PC-3 (cell line): ENCODE measurements around the gene HBG2.

Experiments
- EZH2 ChIP-seq: fragments of 300-600 bp; sonication (generic); IDR thresholded peaks from one replicate; pipeline ENCODE4 v1.6.1; 2017; ENCODE audit warnings: antibody characterized with exemption, mild to moderate bottlenecking, low read length; ENCODE audit not compliant: unreplicated experiment
- EZH2phosphoT487 ChIP-seq: fragments of 300-600 bp; sonication (generic); IDR thresholded peaks from 2 replicates; pipeline ENCODE4 v1.6.1; 2018; ENCODE audit warnings: mild to moderate bottlenecking, antibody characterized with exemption, low read length, borderline replicate concordance
- TF ChIP-seq, protein P1 (sequence below): fragments of 300-600 bp; sonication (generic); conservative IDR thresholded peaks from 2 replicates; pipeline ENCODE4 v1.5.1; 2017; ENCODE audit warnings: antibody characterized with exemption, low read depth, mild to moderate bottlenecking, low read length

DNA sequence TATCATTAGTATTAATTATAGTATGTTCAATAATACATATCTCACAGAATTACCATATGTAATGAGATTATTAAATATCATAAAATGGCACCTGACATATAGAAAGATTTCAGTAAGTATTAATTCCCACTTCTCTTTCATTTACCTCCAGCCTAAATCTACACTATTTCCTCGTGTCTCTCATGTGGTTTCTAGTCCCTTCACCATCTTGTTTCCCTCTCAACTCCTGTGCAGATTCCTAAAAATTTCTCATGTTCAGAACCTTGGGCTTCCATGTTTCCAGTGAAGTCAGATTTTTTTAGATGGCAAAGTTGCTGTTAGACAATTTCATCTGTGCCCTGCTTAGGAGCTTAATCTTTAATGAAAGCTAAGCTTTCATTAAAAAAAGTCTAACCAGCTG lies 29.3 kb upstream of the HBG2 start:
- TF ChIP-seq, protein P1, sequence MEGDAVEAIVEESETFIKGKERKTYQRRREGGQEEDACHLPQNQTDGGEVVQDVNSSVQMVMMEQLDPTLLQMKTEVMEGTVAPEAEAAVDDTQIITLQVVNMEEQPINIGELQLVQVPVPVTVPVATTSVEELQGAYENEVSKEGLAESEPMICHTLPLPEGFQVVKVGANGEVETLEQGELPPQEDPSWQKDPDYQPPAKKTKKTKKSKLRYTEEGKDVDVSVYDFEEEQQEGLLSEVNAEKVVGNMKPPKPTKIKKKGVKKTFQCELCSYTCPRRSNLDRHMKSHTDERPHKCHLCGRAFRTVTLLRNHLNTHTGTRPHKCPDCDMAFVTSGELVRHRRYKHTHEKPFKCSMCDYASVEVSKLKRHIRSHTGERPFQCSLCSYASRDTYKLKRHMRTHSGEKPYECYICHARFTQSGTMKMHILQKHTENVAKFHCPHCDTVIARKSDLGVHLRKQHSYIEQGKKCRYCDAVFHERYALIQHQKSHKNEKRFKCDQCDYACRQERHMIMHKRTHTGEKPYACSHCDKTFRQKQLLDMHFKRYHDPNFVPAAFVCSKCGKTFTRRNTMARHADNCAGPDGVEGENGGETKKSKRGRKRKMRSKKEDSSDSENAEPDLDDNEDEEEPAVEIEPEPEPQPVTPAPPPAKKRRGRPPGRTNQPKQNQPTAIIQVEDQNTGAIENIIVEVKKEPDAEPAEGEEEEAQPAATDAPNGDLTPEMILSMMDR, result no peak
- TF ChIP-seq EZH2, result no peak
- TF ChIP-seq EZH2phosphoT487, result no peak
